HL-60 (cell line): ENCODE data around the gene KLHL3.

Experiments used
- DNase-seq, 2 experiments: peaks; one replicate each; pipeline ENCODE4 v3.0.0-alpha.2; 2010 to 2020; ENCODE audit warnings: low read depth in 1 of 2, low spot score in 1 of 2
- H3K27ac ChIP-seq: fragments of 250-450 bp; sonication (Bioruptor Pico); replicated peaks from 2 replicates; pipeline ENCODE4 v1.5.1; 2020; ENCODE audit warnings: mild to moderate bottlenecking, moderate library complexity
- H3K27me3 ChIP-seq: fragments of 250-450 bp; sonication (Bioruptor Pico); 2 replicates; pipeline ENCODE4 v1.5.1; 2021; ENCODE audit warnings: mild to moderate bottlenecking, moderate library complexity; ENCODE audit not compliant: insufficient read depth, poor library complexity, severe bottlenecking
- H3K4me3 ChIP-seq: replicated peaks from 2 replicates; pipeline ENCODE4 v1.5.1; 2011; ENCODE audit warnings: mild to moderate bottlenecking, control low read depth, low read length; ENCODE audit not compliant: insufficient read depth
- GABPA ChIP-seq: IDR thresholded peaks from 2 replicates; pipeline ENCODE4 v1.6.1; 2012; ENCODE audit warnings: low read depth
- POLR2AphosphoS5 ChIP-seq: IDR thresholded peaks from 2 replicates; pipeline ENCODE4 v1.6.1; 2012; ENCODE audit warnings: low read depth
- SPI1 ChIP-seq: IDR thresholded peaks from 2 replicates; pipeline ENCODE4 v1.6.1; 2012; ENCODE audit warnings: low read depth, mild to moderate bottlenecking, borderline replicate concordance
- TF ChIP-seq, protein P1 (sequence below): IDR thresholded peaks from one replicate; pipeline ENCODE4 v1.5.1; 2011; ENCODE audit warnings: low read length, control low read depth, inconsistent platforms; ENCODE audit not compliant: insufficient read depth
- TF ChIP-seq, protein P2 (sequence below): IDR thresholded peaks from 2 replicates; pipeline ENCODE4 v1.6.1; 2012; ENCODE audit warnings: low read depth; ENCODE audit not compliant: insufficient replicate concordance

KLHL3 gene

DNA sequence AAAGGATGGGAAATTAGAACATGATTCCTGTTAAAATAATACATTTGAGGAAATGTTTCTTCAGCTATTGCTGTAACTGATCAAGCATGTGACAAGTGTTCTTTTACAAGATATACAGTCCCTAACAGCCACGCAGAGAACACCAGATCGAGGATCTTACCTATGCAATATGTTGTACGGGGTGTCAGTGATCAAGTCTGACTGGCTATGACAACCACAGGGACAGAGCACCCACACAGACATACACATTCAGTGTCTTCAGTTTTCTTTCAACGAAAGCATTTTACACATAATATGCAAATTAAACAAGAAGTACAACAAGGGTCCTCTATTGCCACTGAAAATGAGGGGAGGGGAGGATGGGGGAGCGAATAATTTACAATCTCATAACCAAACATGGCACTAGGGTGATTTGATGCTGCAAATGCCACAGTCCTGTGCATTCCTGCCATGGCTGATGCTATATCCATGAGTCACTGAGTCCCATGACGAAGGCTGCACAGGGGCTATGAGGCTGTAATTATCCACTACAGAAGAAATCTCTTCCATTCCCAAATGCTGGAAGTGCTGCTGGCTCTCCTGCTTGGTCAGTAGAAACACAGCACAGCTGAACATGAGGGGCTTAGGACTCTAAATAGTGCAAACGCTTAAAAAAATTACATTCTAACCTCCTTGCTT lies 118.2 kb downstream of the KLHL3 start:
- H3K4me3 ChIP-seq: no peak overlapping the region
- TF ChIP-seq, protein P1, sequence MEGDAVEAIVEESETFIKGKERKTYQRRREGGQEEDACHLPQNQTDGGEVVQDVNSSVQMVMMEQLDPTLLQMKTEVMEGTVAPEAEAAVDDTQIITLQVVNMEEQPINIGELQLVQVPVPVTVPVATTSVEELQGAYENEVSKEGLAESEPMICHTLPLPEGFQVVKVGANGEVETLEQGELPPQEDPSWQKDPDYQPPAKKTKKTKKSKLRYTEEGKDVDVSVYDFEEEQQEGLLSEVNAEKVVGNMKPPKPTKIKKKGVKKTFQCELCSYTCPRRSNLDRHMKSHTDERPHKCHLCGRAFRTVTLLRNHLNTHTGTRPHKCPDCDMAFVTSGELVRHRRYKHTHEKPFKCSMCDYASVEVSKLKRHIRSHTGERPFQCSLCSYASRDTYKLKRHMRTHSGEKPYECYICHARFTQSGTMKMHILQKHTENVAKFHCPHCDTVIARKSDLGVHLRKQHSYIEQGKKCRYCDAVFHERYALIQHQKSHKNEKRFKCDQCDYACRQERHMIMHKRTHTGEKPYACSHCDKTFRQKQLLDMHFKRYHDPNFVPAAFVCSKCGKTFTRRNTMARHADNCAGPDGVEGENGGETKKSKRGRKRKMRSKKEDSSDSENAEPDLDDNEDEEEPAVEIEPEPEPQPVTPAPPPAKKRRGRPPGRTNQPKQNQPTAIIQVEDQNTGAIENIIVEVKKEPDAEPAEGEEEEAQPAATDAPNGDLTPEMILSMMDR: no peak
- TF ChIP-seq POLR2AphosphoS5 (no peak), GABPA (no peak), SPI1 (no peak)
- TF ChIP-seq, protein P2, sequence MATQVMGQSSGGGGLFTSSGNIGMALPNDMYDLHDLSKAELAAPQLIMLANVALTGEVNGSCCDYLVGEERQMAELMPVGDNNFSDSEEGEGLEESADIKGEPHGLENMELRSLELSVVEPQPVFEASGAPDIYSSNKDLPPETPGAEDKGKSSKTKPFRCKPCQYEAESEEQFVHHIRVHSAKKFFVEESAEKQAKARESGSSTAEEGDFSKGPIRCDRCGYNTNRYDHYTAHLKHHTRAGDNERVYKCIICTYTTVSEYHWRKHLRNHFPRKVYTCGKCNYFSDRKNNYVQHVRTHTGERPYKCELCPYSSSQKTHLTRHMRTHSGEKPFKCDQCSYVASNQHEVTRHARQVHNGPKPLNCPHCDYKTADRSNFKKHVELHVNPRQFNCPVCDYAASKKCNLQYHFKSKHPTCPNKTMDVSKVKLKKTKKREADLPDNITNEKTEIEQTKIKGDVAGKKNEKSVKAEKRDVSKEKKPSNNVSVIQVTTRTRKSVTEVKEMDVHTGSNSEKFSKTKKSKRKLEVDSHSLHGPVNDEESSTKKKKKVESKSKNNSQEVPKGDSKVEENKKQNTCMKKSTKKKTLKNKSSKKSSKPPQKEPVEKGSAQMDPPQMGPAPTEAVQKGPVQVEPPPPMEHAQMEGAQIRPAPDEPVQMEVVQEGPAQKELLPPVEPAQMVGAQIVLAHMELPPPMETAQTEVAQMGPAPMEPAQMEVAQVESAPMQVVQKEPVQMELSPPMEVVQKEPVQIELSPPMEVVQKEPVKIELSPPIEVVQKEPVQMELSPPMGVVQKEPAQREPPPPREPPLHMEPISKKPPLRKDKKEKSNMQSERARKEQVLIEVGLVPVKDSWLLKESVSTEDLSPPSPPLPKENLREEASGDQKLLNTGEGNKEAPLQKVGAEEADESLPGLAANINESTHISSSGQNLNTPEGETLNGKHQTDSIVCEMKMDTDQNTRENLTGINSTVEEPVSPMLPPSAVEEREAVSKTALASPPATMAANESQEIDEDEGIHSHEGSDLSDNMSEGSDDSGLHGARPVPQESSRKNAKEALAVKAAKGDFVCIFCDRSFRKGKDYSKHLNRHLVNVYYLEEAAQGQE: no peak
- no peaks in the 10 kb centered on the region for H3K27me3 ChIP-seq
- H3K27ac ChIP-seq: no peak overlapping the region
- DNase-seq: no peak

DNA sequence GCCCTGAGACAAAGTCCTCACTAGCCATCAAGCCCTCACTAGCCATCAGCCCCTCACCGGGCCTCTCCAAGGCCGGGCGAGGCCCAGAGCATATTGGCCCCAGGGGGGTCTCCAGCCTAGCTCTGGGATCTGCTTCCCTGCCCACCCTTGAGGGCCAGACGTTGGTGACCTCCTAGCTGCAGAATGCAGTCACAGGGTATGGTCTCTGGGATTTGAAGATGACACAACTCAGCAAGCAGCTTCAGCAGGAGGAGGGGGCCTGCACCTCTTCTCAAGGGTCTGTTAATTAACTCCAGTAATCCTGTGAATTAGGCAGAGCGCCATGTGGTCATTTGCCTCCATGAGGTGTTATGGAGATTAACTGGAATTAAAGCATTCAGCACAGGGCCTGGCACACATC lies 119.8 kb downstream of the KLHL3 start:
- H3K27ac ChIP-seq: no peak overlapping the region
- DNase-seq: no peak
- TF ChIP-seq SPI1 (no peak), GABPA (no peak), POLR2AphosphoS5 (no peak)
- TF ChIP-seq, protein P1: no peak
- TF ChIP-seq, protein P2: no peak

DNA sequence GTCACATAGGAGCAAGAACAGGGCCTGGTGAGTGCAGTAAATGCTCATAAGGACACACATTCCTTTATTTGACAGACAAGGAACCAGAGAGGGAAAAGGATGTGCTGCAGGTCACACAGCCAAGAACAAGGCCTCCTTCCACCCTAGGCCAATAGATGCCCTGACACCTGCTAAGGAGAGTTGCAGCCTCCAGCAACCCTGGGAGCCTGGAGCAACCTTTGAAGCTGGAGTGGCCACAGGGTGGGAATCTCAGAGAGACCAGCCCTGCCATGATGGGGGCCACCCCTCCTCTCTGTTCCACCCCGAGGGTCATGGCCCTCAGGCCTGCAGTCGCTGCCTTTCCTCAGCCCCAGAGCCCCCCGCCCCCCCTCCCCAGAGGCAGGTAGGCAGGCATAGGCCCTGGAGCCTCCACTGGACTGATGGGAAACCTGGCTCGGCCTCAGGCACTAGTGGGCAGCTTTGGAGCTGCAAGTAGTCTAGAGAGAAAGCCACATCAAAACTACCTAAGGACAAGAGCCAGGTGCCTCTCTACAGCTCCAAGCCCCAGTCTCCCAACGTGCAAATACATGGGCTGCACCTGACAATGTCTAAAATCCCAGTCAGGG lies 120.6 kb downstream of the KLHL3 start:
- Histone ChIP-seq H3K27ac (no peak overlapping the region), H3K27me3 (no peaks in the 10 kb centered on the region), H3K4me3 (no peak overlapping the region)
- TF ChIP-seq GABPA (no peak), SPI1 (no peak), POLR2AphosphoS5 (no peak)
- TF ChIP-seq, protein P1: no peak
- TF ChIP-seq, protein P2: no peak
- no peak for DNase-seq

More for the DNA sequence above, 119.8 kb downstream of the KLHL3 start:
- Histone ChIP-seq H3K27me3 (no peaks in the 10 kb centered on the region), H3K4me3 (no peak overlapping the region)
